HepG2 (cell line): Measurements from ENCODE around the gene VEGFB. TPM values are rescaled to one million over a fixed set of nuclear protein-coding genes. Genes with fewer than 3 reads are reported as not detected.
A peak's percentile ranks its signal among the peaks of the same experiment; 100 is the strongest.

ENCODE experiments used
- ATF7 ChIP-seq, 2 experiments: fragments of 450-650 bp in 1 of 2; sonication (generic) in 1 of 2; formaldehyde crosslinking in 1 of 2; IDR thresholded peaks; 2 replicates each; pipeline versions ENCODE4 v1.4.0 to v1.6.1; 2016 to 2020; ENCODE audit warnings: antibody characterized with exemption in 1 of 2, mild to moderate bottlenecking in 1 of 2, missing genetic modification reagents in 1 of 2
- BRF2 ChIP-seq: sonication (generic); formaldehyde crosslinking; IDR thresholded peaks from 2 replicates; pipeline ENCODE4 v1.8.1; 2022; ENCODE audit warnings: mild to moderate bottlenecking, missing genetic modification reagents
- DR1 ChIP-seq: sonication (generic); formaldehyde crosslinking; IDR thresholded peaks from 2 replicates; pipeline ENCODE4 v1.8.0; 2021; ENCODE audit warnings: mild to moderate bottlenecking, missing genetic modification reagents, inconsistent platforms
- DRAP1 ChIP-seq: IDR thresholded peaks from 2 replicates; pipeline ENCODE4 v1.6.1; 2016; ENCODE audit warnings: missing genetic modification reagents, missing compliant biosample characterization
- EHMT2 ChIP-seq: fragments of 200-600 bp; sonication (generic); IDR thresholded peaks from 2 replicates; pipeline ENCODE4 v1.7.0; 2017; ENCODE audit warnings: antibody characterized with exemption, low read depth, low read length, borderline replicate concordance
- FOSL2 ChIP-seq: sonication (generic); formaldehyde crosslinking; IDR thresholded peaks from 2 replicates; pipeline ENCODE4 v1.4.0; 2020; ENCODE audit warnings: missing genetic modification reagents
- FOXK1 ChIP-seq: sonication (generic); formaldehyde crosslinking; IDR thresholded peaks from 2 replicates; pipeline ENCODE4 v1.4.0; 2020; ENCODE audit warnings: low read depth, missing genetic modification reagents, borderline replicate concordance
- HBP1 ChIP-seq: IDR thresholded peaks from 2 replicates; pipeline ENCODE4 v1.6.1; 2016; ENCODE audit warnings: low read depth, control low read depth
- HINFP ChIP-seq: sonication (generic); formaldehyde crosslinking; IDR thresholded peaks from 2 replicates; pipeline ENCODE4 v1.4.0; 2020; ENCODE audit warnings: low read depth, mild to moderate bottlenecking, missing genetic modification reagents
- HMGA1 ChIP-seq: sonication (generic); formaldehyde crosslinking; conservative IDR thresholded peaks from 2 replicates; pipeline ENCODE4 v1.4.0; 2020; ENCODE audit warnings: missing genetic modification reagents
- JARID2 ChIP-seq: sonication (generic); formaldehyde crosslinking; IDR thresholded peaks from 2 replicates; pipeline ENCODE4 v1.8.1; 2023; ENCODE audit warnings: missing genetic modification reagents, inconsistent platforms; ENCODE audit not compliant: insufficient replicate concordance
- JUND ChIP-seq: sonication (generic); formaldehyde crosslinking; IDR thresholded peaks from 2 replicates; pipeline ENCODE4 v1.8.0; 2022; ENCODE audit warnings: mild to moderate bottlenecking, missing genetic modification reagents
- MXD4 ChIP-seq: IDR thresholded peaks from 2 replicates; pipeline ENCODE4 v1.6.1; 2016; ENCODE audit warnings: mild to moderate bottlenecking, missing biosample characterization, missing genetic modification reagents
- MXI1 ChIP-seq: IDR thresholded peaks from 3 replicates; pipeline ENCODE4 v1.6.1; 2012; ENCODE audit warnings: low read depth, low read length, inconsistent platforms, borderline replicate concordance
- RAD51 ChIP-seq: fragments of 450-650 bp; IDR thresholded peaks from 2 replicates; pipeline ENCODE4 v1.6.1; 2016; ENCODE audit warnings: borderline replicate concordance
- RARA ChIP-seq: IDR thresholded peaks from 2 replicates; pipeline ENCODE4 v1.6.1; 2016; ENCODE audit warnings: missing genetic modification reagents, missing compliant biosample characterization
- RXRB ChIP-seq: IDR thresholded peaks from 2 replicates; pipeline ENCODE4 v1.6.1; 2016; ENCODE audit warnings: borderline replicate concordance, missing genetic modification reagents, missing compliant biosample characterization
- TAF15 ChIP-seq: fragments of 200-400 bp; formaldehyde crosslinking; IDR thresholded peaks from one replicate; pipeline ENCODE4 v1.6.1; 2018; ENCODE audit warnings: mild to moderate bottlenecking, low read depth, low read length; ENCODE audit not compliant: poor library complexity, severe bottlenecking
- THAP8 ChIP-seq: sonication (generic); formaldehyde crosslinking; IDR thresholded peaks from 2 replicates; pipeline ENCODE4 v1.5.1; 2020; ENCODE audit warnings: missing genetic modification reagents, mild to moderate bottlenecking, borderline replicate concordance
- ZBTB25 ChIP-seq: IDR thresholded peaks from 2 replicates; pipeline ENCODE4 v1.6.1; 2018; ENCODE audit warnings: missing genetic modification reagents
- ZNF101 ChIP-seq: sonication (generic); formaldehyde crosslinking; IDR thresholded peaks from 2 replicates; pipeline ENCODE4 v1.4.0; 2020; ENCODE audit warnings: mild to moderate bottlenecking, low read depth, missing genetic modification reagents, borderline replicate concordance
- ZNF530 ChIP-seq: sonication (generic); formaldehyde crosslinking; IDR thresholded peaks from 2 replicates; pipeline ENCODE4 v1.5.0; 2020; ENCODE audit warnings: low read depth, mild to moderate bottlenecking, missing genetic modification reagents
- ZNF780A ChIP-seq: sonication (generic); formaldehyde crosslinking; IDR thresholded peaks from 2 replicates; pipeline ENCODE4 v1.8.0; 2022; ENCODE audit warnings: mild to moderate bottlenecking, missing genetic modification reagents, moderate library complexity
- polyA plus RNA-seq, 8 experiments: library from polyadenylated mRNA; depleted of rRNA in 3 of 8; stranded (reverse) in 7 of 8; unstranded in 1 of 8; fragments of >200 nt; fragmentation: Illumina TruSeq in 4 of 8; extraction: Trizol in 4 of 8; gene quantifications; 2 replicates each; pipeline versions ENCODE4 v1.2.1 to v1.2.3, GENCODE V29; 2011 to 2016; ENCODE audit warnings: low read depth in 4 of 8, missing spikeins in 1 of 8, mixed read lengths in 1 of 8; ENCODE audit not compliant: insufficient read depth in 1 of 8
- total RNA-seq, 5 experiments: library from RNA; depleted of rRNA; stranded (reverse); fragments of >200 nt; fragmentation: Illumina TruSeq; extraction: Trizol; gene quantifications; 2 replicates each; pipeline ENCODE4 v1.2.3, GENCODE V29; 2016; ENCODE audit warnings: low read depth in 1 of 5

The VEGFB gene
- total and polyA plus RNA-seq, 2 of the 13 experiments (the other 11 are each of a cell fraction or from before 2014, with no cell fraction given) = 9.0 to 11.3 TPM

- TF ChIP-seq ZBTB25 (peak; percentile 72), ZNF780A (0 out of 2 replicates have a peak, but pooled peaks have one; percentile 42), ATF7 (IDR thresholded peaks at IDR 0.05) (no peak), ATF7 (CRISPR knock-in tag; IDR thresholded peaks at IDR 0.05) (0 out of 2 replicates have a peak, but pooled peaks have one; percentile 33), THAP8 (CRISPR knock-in tag) (no peak), MXD4 (CRISPR knock-in tag) (0 out of 2 replicates have a peak, but pooled peaks have one; percentile 32), BRF2 (CRISPR knock-in tag) (no peak), JUND (CRISPR knock-in tag) (no peak), JARID2 (no peak), HMGA1 (no peak), MXI1 (peak; percentile 81; the same call in 1 of the 3 replicates), ZNF530 (CRISPR knock-in tag) (no peak), RXRB (peak; percentile 69; the same call in 1 of the 2 replicates), ZNF101 (CRISPR knock-in tag) (no peak), DR1 (CRISPR knock-in tag) (peak; percentile 40; the same call in 1 of the 2 replicates), HINFP (CRISPR knock-in tag) (peak; percentile 50; the same call in 1 of the 2 replicates), RAD51 (no peak), EHMT2 (no peak), TAF15 (no peak), FOXK1 (CRISPR knock-in tag) (peak; percentile 53; the same call in 1 of the 2 replicates), HBP1 (no peak), FOSL2 (CRISPR knock-in tag) (peak; percentile 27; the same call in 1 of the 2 replicates), DRAP1 (CRISPR knock-in tag) (peak; percentile 34; the same call in 1 of the 2 replicates), RARA (CRISPR knock-in tag) (peak; percentile 82)
Observed at GRCh38 chr11:64237484-64237951, 3.1 kb downstream of the VEGFB start (continued).
